Endometrial microvascular endothelial cells (primary cell): ENCODE measurements around the gene SLC7A10. TPM values are rescaled to one million over a fixed set of nuclear protein-coding genes. Genes with fewer than 3 reads are reported as not detected.

Source experiments
- in situ Hi-C: cut with HindIII; loops from 2 replicates; pipeline ENCODE4 v1.10.0; 2017; ENCODE audit warnings: low sequenced_read_pairs, low pct_unique_long_range_greater_than_20kb; ENCODE audit errors: inconsistent ontology term
- total RNA-seq: library from RNA; depleted of rRNA; stranded (reverse); fragments of >200 nt; gene quantifications from one replicate; pipeline ENCODE4 v1.2.3, GENCODE V29; 2015; ENCODE audit errors: inconsistent ontology term

The SLC7A10 gene
- total RNA-seq = not detected

- in situ Hi-C loops = no loop called here
These were observed at the start of gene SLC7A10 for GRCh38 chr19:33225458-33225926. SLC7A10 (minus strand) TSS chr19:33225850; CDS start chr19:33225703, 147 bp downstream.

- in situ Hi-C loops = loop anchor here (25.0 kb wide), 1 partner anchor 437 kb away; no protein-coding TSS in a partner anchor
These were observed 49.3 kb upstream of the SLC7A10 start for GRCh38 chr19:33274663-33275558.

- in situ Hi-C loops = no loop called here
These were observed 48.4 kb upstream of the SLC7A10 start for GRCh38 chr19:33273881-33274662.

- in situ Hi-C loops = no loop called here
These were observed 47.6 kb upstream of the SLC7A10 start for GRCh38 chr19:33273065-33273736.

GRCh38 chr19:33271246-33272021, 45.8 kb upstream of the SLC7A10 start:
- in situ Hi-C loops = no loop called here

- in situ Hi-C loops = no loop called here
These were observed 45.1 kb upstream of the SLC7A10 start for GRCh38 chr19:33270769-33271168.

- in situ Hi-C loops = no loop called here
These were observed 43.4 kb upstream of the SLC7A10 start for GRCh38 chr19:33269016-33269415.

- in situ Hi-C loops = no loop called here
These were observed 42.7 kb upstream of the SLC7A10 start for GRCh38 chr19:33268162-33268991.

GRCh38 chr19:33267706-33268105, 42.1 kb upstream of the SLC7A10 start:
- in situ Hi-C loops = no loop called here

GRCh38 chr19:33266974-33267484, 41.4 kb upstream of the SLC7A10 start:
- in situ Hi-C loops = no loop called here

GRCh38 chr19:33264881-33265445, 39.3 kb upstream of the SLC7A10 start:
- in situ Hi-C loops = no loop called here

- in situ Hi-C loops = no loop called here
These were observed 37.8 kb upstream of the SLC7A10 start for GRCh38 chr19:33263325-33264023.

GRCh38 chr19:33261511-33262189, 36.0 kb upstream of the SLC7A10 start:
- in situ Hi-C loops = no loop called here

- in situ Hi-C loops = no loop called here
These were observed 35.2 kb upstream of the SLC7A10 start for GRCh38 chr19:33260628-33261418.

GRCh38 chr19:33259539-33259938, 33.9 kb upstream of the SLC7A10 start:
- in situ Hi-C loops = no loop called here
